K562 (cell line): ENCODE measurements around the gene ROR2. TPM values are rescaled to one million over a fixed set of nuclear protein-coding genes. Genes with fewer than 3 reads are reported as not detected.

Source experiments
- ATAC-seq: fragments of 200-7000 bp; cut with Tn5 transposase; 3 replicates; pipeline ENCODE4 v1.9.1; 2020; ENCODE audit warnings: moderate library complexity
- BruUV-seq: library from RNA; stranded (reverse); fragments of 400-500 nt; replicated peaks from 2 replicates; lab custom pipeline; 2021; lab: Mats Ljungman, UMichigan
- CTCF ChIA-PET: fragments of 300-600 bp; formaldehyde crosslinking; extraction: SDS; loops from one replicate; lab custom pipeline; 2021; ENCODE audit warnings: low intra/inter-chr PET ratio; lab: Yijun Ruan, JAX
- POLR2A ChIA-PET: fragments of 300-600, 350-650 bp; sonication (Branson Sonifier 250); formaldehyde crosslinking; extraction: SDS; loops from one replicate; lab custom pipeline; 2021; ENCODE audit warnings: antibody characterized with exemption, inconsistent platforms; lab: Yijun Ruan, JAX
- DNase-seq, 4 experiments: peaks; one replicate each; pipeline versions ENCODE4 v3.0.0 to v3.0.0-alpha.2; 2011 to 2018; ENCODE audit warnings: low spot score in 3 of 4, mixed read lengths in 3 of 4; ENCODE audit errors: extremely low read depth in 1 of 4
- FAIRE-seq: peaks from 2 replicates; lab custom pipeline; 2011; peaks lifted over from hg19 to GRCh38; lab: Jason Lieb, UNC
- H2AFZ ChIP-seq: 2 replicates; pipeline ENCODE4 v1.6.0; 2011; ENCODE audit warnings: low read depth, low read length, control low read depth, inconsistent platforms
- H3K27ac ChIP-seq: fragments of 200-600 bp; 3 replicates; pipeline ENCODE4 v1.8.0; 2011; ENCODE audit warnings: low read depth, mild to moderate bottlenecking, control low read depth, inconsistent platforms, low read length, moderate library complexity, mixed read lengths; ENCODE audit errors: extremely low read depth
- H3K27me3 ChIP-seq, 2 experiments: fragments of 300-600 bp in 1 of 2; 2 replicates in 1 of 2; 3 replicates in 1 of 2; pipeline versions ENCODE4 v1.6.0 to v1.8.0; 2011; ENCODE audit warnings: inconsistent platforms in 2 of 2, low read length in 2 of 2, mild to moderate bottlenecking in 1 of 2, mixed read lengths in 1 of 2, moderate library complexity in 1 of 2; ENCODE audit not compliant: control insufficient read depth in 2 of 2, insufficient read depth in 2 of 2
- H3K36me3 ChIP-seq: fragments of 300-600 bp; 3 replicates; pipeline ENCODE4 v1.8.0; 2011; ENCODE audit warnings: mild to moderate bottlenecking, low read length, inconsistent platforms; ENCODE audit not compliant: control insufficient read depth, insufficient read depth
- H3K4me1 ChIP-seq, 2 experiments: fragments of 200-600 bp in 1 of 2; replicated peaks in 1 of 2; 2 replicates in 1 of 2; 3 replicates in 1 of 2; pipeline versions ENCODE4 v1.5.1 to v1.8.0; 2011; ENCODE audit warnings: inconsistent platforms in 2 of 2, low read length in 2 of 2, mild to moderate bottlenecking in 1 of 2, mixed read lengths in 1 of 2, moderate library complexity in 1 of 2; ENCODE audit not compliant: control insufficient read depth in 2 of 2, insufficient read depth in 2 of 2
- H3K4me2 ChIP-seq: 2 replicates; pipeline ENCODE4 v1.6.1; 2011; ENCODE audit warnings: low read length, control low read depth, inconsistent platforms, mixed read lengths; ENCODE audit not compliant: insufficient read depth
- H3K4me3 ChIP-seq: fragments of 200-600 bp; sonication (generic), shearing (Covaris generic); 2 replicates; pipeline ENCODE4 v1.5.1; 2016; ENCODE audit warnings: control low read depth, inconsistent platforms
- H3K79me2 ChIP-seq: fragments of 200-600 bp; 3 replicates; pipeline ENCODE4 v1.8.0; 2011; ENCODE audit warnings: low read length, inconsistent platforms; ENCODE audit not compliant: control insufficient read depth, insufficient read depth
- H3K9ac ChIP-seq, 2 experiments: 2 replicates each; pipeline versions ENCODE4 v1.6.0 to v1.6.1; 2011; ENCODE audit warnings: low read depth in 2 of 2, low read length in 2 of 2, control low read depth in 1 of 2, inconsistent platforms in 1 of 2, mild to moderate bottlenecking in 1 of 2, mixed read lengths in 1 of 2; ENCODE audit not compliant: insufficient read depth in 1 of 2
- H3K9me1 ChIP-seq: one replicate; pipeline ENCODE4 v1.6.0; 2011; ENCODE audit warnings: inconsistent platforms, mild to moderate bottlenecking, low read length, moderate library complexity; ENCODE audit not compliant: control insufficient read depth, insufficient read depth
- H3K9me3 ChIP-seq: replicated peaks from 2 replicates; pipeline ENCODE4 v1.5.1; 2011; ENCODE audit warnings: low read depth, low read length, inconsistent platforms; ENCODE audit not compliant: control insufficient read depth, insufficient read depth
- H4K20me1 ChIP-seq: replicated peaks from 2 replicates; pipeline ENCODE4 v1.6.1; 2011; ENCODE audit warnings: low read length, inconsistent platforms, mixed read lengths; ENCODE audit not compliant: control insufficient read depth, insufficient read depth
- ATF7 ChIP-seq: fragments of 450-650 bp; IDR thresholded peaks from 2 replicates; pipeline ENCODE4 v1.7.1; 2014; ENCODE audit warnings: mild to moderate bottlenecking, moderate library complexity
- FOXP4 ChIP-seq: sonication (generic); formaldehyde crosslinking; IDR thresholded peaks from 2 replicates; pipeline ENCODE4 v1.8.0; 2022; ENCODE audit warnings: mild to moderate bottlenecking, missing genetic modification reagents, borderline replicate concordance
- NFIC ChIP-seq: fragments of 450-650 bp; IDR thresholded peaks from 2 replicates; pipeline ENCODE4 v1.6.1; 2017; ENCODE audit warnings: mild to moderate bottlenecking, inconsistent platforms
- WGBS: fragments of 100-300 bp; shearing (Covaris generic); methylation state at CpG from one replicate; pipeline ENCODE4 v1.1.6; 2016; ENCODE audit warnings: low coverage, mixed read lengths; ENCODE audit not compliant: insufficient coverage; ENCODE audit errors: missing lambda C conversion rate; 5-methylcytosine and 5-hydroxymethylcytosine counted together
- in situ Hi-C: fragments of 300-500 bp; cut with MboI; formaldehyde crosslinking; loops from 4 replicates; pipeline ENCODE4 v1.15.0; 2018; ENCODE audit warnings: inconsistent platforms, mixed read lengths
- intact Hi-C: fragments of 100-400 bp; cut with micrococcal nuclease; formaldehyde crosslinking; loops from 2 replicates; pipeline ENCODE4 v1.14.2; 2022
- polyA plus RNA-seq, 8 experiments: library from polyadenylated mRNA; depleted of rRNA in 4 of 8; stranded (reverse) in 5 of 8; unstranded in 3 of 8; fragments of >200 nt; fragmentation: Nextera tagmentation in 2 of 8; fragmentation: Illumina TruSeq in 1 of 8; extraction: Ambion mirVana in 2 of 8; extraction: Trizol in 1 of 8; gene quantifications; 2 replicates each; pipeline versions ENCODE4 v1.2.1 to v1.2.3, GENCODE V29; 2011 to 2014; ENCODE audit warnings: inconsistent platforms in 1 of 8, missing spikeins in 1 of 8
- total RNA-seq, 7 experiments: library from RNA; depleted of rRNA in 6 of 7; stranded (reverse); fragments of >200 nt in 6 of 7; fragmentation: Illumina TruSeq in 2 of 7; extraction: Trizol in 2 of 7; gene quantifications; 2 replicates each; pipeline versions ENCODE4 v1.2.1 to v1.2.3, GENCODE V29; 2011 to 2021; ENCODE audit warnings: low replicate concordance in 1 of 7

The ROR2 gene
- total and polyA plus RNA-seq, 9 of the 15 experiments (the other 6 are each of a cell fraction or from before 2014, with no cell fraction given) = 5.6 to 33.8 (median 15.3) TPM

GRCh38 chr9:91935805-91936514 is 14.1 kb downstream of the ROR2 start:
- H2AFZ ChIP-seq = no peak overlapping the region
- H3K27me3 ChIP-seq = no peaks in the 10 kb centered on the region
- WGBS = 94% methylated on average over 13 of the region's 13 CpGs
- no peak for DNase-seq
- intact Hi-C loops = no loop called here
- peaks cover 94% of the 10 kb centered on the region for H3K79me2 ChIP-seq
- no peaks in the 10 kb centered on the region for H3K9me1 ChIP-seq
- peaks cover 7% of the 10 kb centered on the region; the same call in 1 of the 2 replicates for H3K9me3 ChIP-seq
- H3K27ac ChIP-seq = no peak overlapping the region
- no peak for TF ChIP-seq ATF7
- peak; percentile 63 for TF ChIP-seq NFIC
- TF ChIP-seq FOXP4 (CRISPR knock-in tag) = no peak
- POLR2A ChIA-PET = interaction anchor here (0.6 to 4.0 kb wide), 6 partner anchors 10 to 122 kb away, joined by 3 to 27 read pairs (median 4); no protein-coding TSS in a partner anchor
- no peaks in the 10 kb centered on the region for H4K20me1 ChIP-seq
- no peak overlapping the region for H3K4me2 ChIP-seq
- no peaks in the 10 kb centered on the region for H3K36me3 ChIP-seq
- BruUV-seq = no TSS peak
- ATAC-seq = peak; percentile 13; the same call in 1 of the 3 replicates
- in situ Hi-C loops = no loop called here
- H3K4me3 ChIP-seq = no peak overlapping the region
- H3K9ac ChIP-seq = peak overlapping the region; percentile 2 to 54; a peak in 2 of 4 replicates
- no peak for FAIRE-seq
- peaks cover 13 to 14% of the 10 kb centered on the region in 2 experiments for H3K4me1 ChIP-seq
- CTCF ChIA-PET = no interaction called here
